GM18907 (cell line): ENCODE measurements around the gene GNG8.

Source experiments
- ATAC-seq: cut with Tn5 transposase; IDR thresholded peaks from one replicate; pipeline ENCODE4 v1.9.1; 2021; ENCODE audit warnings: mild to moderate bottlenecking, moderate library complexity; ENCODE audit not compliant: unreplicated experiment

The GNG8 gene

GRCh38 chr19:46635920-46636761 is at the start of gene GNG8:
TSS of gene GNG8 (minus strand) at chr19:46636202. CDS start at chr19:46634682, 1,520 bp downstream.
- ATAC-seq = no peak

- no peak for ATAC-seq
Observed at GRCh38 chr19:46685189-46685588, 49.2 kb upstream of the GNG8 start.

GRCh38 chr19:46678110-46678732 is 42.2 kb upstream of the GNG8 start:
- ATAC-seq = no peak

- ATAC-seq = no peak
Observed at GRCh38 chr19:46674416-46675178, 38.6 kb upstream of the GNG8 start.

- no peak for ATAC-seq
Observed at GRCh38 chr19:46670813-46671212, 34.8 kb upstream of the GNG8 start.

- no peak for ATAC-seq
Observed at GRCh38 chr19:46668662-46669061, 32.7 kb upstream of the GNG8 start.

- no peak for ATAC-seq
Observed at GRCh38 chr19:46665072-46665471, 29.1 kb upstream of the GNG8 start.

- peak; percentile 28 for ATAC-seq
Observed at GRCh38 chr19:46661735-46662592, 26.0 kb upstream of the GNG8 start.

GRCh38 chr19:46661020-46661731 is 25.2 kb upstream of the GNG8 start, which contains the start of gene DACT3:
TSS of gene DACT3 (minus strand) at chr19:46661182. CDS start at chr19:46661064, 118 bp downstream.
- ATAC-seq = peak; percentile 93

- ATAC-seq = no peak
Observed at GRCh38 chr19:46660551-46661019, 24.6 kb upstream of the GNG8 start.

- ATAC-seq = no peak
Observed at GRCh38 chr19:46660008-46660517, 24.1 kb upstream of the GNG8 start.

GRCh38 chr19:46659151-46660007 is 23.4 kb upstream of the GNG8 start:
- no peak for ATAC-seq

- ATAC-seq = no peak
Observed at GRCh38 chr19:46656541-46656940, 20.5 kb upstream of the GNG8 start.

GRCh38 chr19:46654621-46655152 is 18.7 kb upstream of the GNG8 start:
- no peak for ATAC-seq

GRCh38 chr19:46650445-46650844 is 14.4 kb upstream of the GNG8 start:
- ATAC-seq = no peak

GRCh38 chr19:46648961-46649960 is 13.3 kb upstream of the GNG8 start:
- ATAC-seq = no peak
